HCT116 (cell line): Measurements from ENCODE around the gene E2F1. TPM values are rescaled to one million over a fixed set of nuclear protein-coding genes. Genes with fewer than 3 reads are reported as not detected.

Experiments
- ATAC-seq: fragments of 200-7000 bp; cut with Tn5 transposase; 2 replicates; pipeline ENCODE4 v1.9.1; 2020; ENCODE audit warnings: mild to moderate bottlenecking, moderate library complexity
- BruUV-seq: library from RNA; stranded (reverse); fragments of 400-500 nt; replicated peaks from 2 replicates; lab custom pipeline; 2021; lab: Mats Ljungman, UMichigan
- CTCF ChIA-PET: fragments of 300-600 bp; sonication (Branson Sonifier 250); formaldehyde crosslinking; loops from one replicate; lab custom pipeline; 2021; ENCODE audit warnings: antibody characterized with exemption; lab: Charles Lee
- POLR2A ChIA-PET: fragments of 300-600, 350-600 bp; sonication (Branson Sonifier 250); formaldehyde crosslinking; loops from one replicate; lab custom pipeline; 2021; ENCODE audit warnings: antibody characterized with exemption; lab: Charles Lee
- RAD21 ChIA-PET, 2 experiments: fragments of 300-600 bp; sonication (Branson Sonifier 250); formaldehyde crosslinking; loops; one replicate each; lab custom pipeline; 2023; ENCODE audit warnings: low total read pairs in 2 of 2; ENCODE audit not compliant: uncharacterized antibody in 2 of 2, unreplicated experiment in 2 of 2, low non-redundant PET in 1 of 2; lab: Charles Lee
- DNase-seq: peaks from one replicate; pipeline ENCODE4 v3.0.0-alpha.2; 2010; ENCODE audit warnings: low read depth, low spot score
- H2AFZ ChIP-seq: fragments of 200-600 bp; shearing (Covaris generic), sonication (generic); 2 replicates; pipeline ENCODE4 v1.6.1; 2017; ENCODE audit warnings: low read depth, mixed run types, mixed read lengths, antibody characterized with exemption, low read length; ENCODE audit not compliant: poor library complexity, severe bottlenecking
- H3K27ac ChIP-seq: 2 replicates; pipeline ENCODE4 v1.5.1; 2012; ENCODE audit warnings: low read depth, low read length
- H3K27me3 ChIP-seq: fragments of 200-600 bp; sonication (generic); 2 replicates; pipeline ENCODE4 v1.6.1; 2016; ENCODE audit warnings: mixed run types, low read length, mixed read lengths; ENCODE audit not compliant: insufficient read depth
- H3K36me3 ChIP-seq, 2 experiments: fragments of 200-500 bp in 1 of 2; fragments of 200-600 bp in 1 of 2; sonication (Bioruptor generic) in 1 of 2; sonication (generic) in 1 of 2; 2 replicates each; pipeline versions ENCODE4 v1.5.1 to v1.6.1; 2014 to 2016; ENCODE audit warnings: low read length in 2 of 2, inconsistent platforms in 1 of 2, mixed read lengths in 1 of 2, mixed run types in 1 of 2; ENCODE audit not compliant: insufficient read depth in 2 of 2, control insufficient read depth in 1 of 2
- H3K4me1 ChIP-seq, 2 experiments: fragments of 200-600 bp in 1 of 2; sonication (generic) in 1 of 2; 2 replicates each; pipeline versions ENCODE4 v1.5.1 to v1.6.1; 2012 to 2017; ENCODE audit warnings: low read length in 2 of 2, inconsistent platforms in 1 of 2, mild to moderate bottlenecking in 1 of 2, mixed read lengths in 1 of 2, mixed run types in 1 of 2, moderate library complexity in 1 of 2; ENCODE audit not compliant: insufficient read depth in 2 of 2, control insufficient read depth in 1 of 2
- H3K4me2 ChIP-seq: fragments of 200-600 bp; sonication (generic); 2 replicates; pipeline ENCODE4 v1.6.1; 2017; ENCODE audit warnings: mixed run types, low read length, mixed read lengths
- H3K4me3 ChIP-seq, 2 experiments: fragments of 200-600 bp in 1 of 2; sonication (generic) in 1 of 2; replicated peaks in 1 of 2; 2 replicates each; pipeline ENCODE4 v1.5.1; 2011 to 2016; ENCODE audit warnings: low read length in 2 of 2, control low read depth in 1 of 2, low read depth in 1 of 2, mild to moderate bottlenecking in 1 of 2, mixed read lengths in 1 of 2, mixed run types in 1 of 2
- H3K79me2 ChIP-seq: fragments of 200-600 bp; sonication (generic); 2 replicates; pipeline ENCODE4 v1.6.1; 2017; ENCODE audit warnings: mild to moderate bottlenecking, mixed run types, low read length, moderate library complexity, mixed read lengths; ENCODE audit not compliant: insufficient read depth
- H3K9ac ChIP-seq: fragments of 200-600 bp; sonication (generic); 2 replicates; pipeline ENCODE4 v1.6.1; 2016; ENCODE audit warnings: low read length, mixed read lengths
- H3K9me2 ChIP-seq: fragments of 200-600 bp; sonication (generic), shearing (Covaris generic); 2 replicates; pipeline ENCODE4 v1.6.1; 2017; ENCODE audit warnings: mixed run types, mild to moderate bottlenecking, moderate library complexity; ENCODE audit not compliant: insufficient read depth
- H3K9me3 ChIP-seq, 2 experiments: fragments of 200-500 bp in 1 of 2; fragments of 200-600 bp in 1 of 2; sonication (Bioruptor generic) in 1 of 2; sonication (generic) in 1 of 2; 2 replicates each; pipeline ENCODE4 v1.6.1; 2014 to 2017; ENCODE audit warnings: low read length in 2 of 2, mixed read lengths in 2 of 2, inconsistent platforms in 1 of 2, low read depth in 1 of 2, mild to moderate bottlenecking in 1 of 2, mixed run types in 1 of 2, moderate library complexity in 1 of 2; ENCODE audit not compliant: control insufficient read depth in 1 of 2, insufficient read depth in 1 of 2
- H4K20me1 ChIP-seq: fragments of 200-600 bp; sonication (generic), shearing (Covaris generic); 2 replicates; pipeline ENCODE4 v1.6.1; 2017; ENCODE audit warnings: mixed run types, mild to moderate bottlenecking, moderate library complexity; ENCODE audit not compliant: insufficient read depth
- ATF3 ChIP-seq: IDR thresholded peaks from 2 replicates; pipeline ENCODE4 v1.6.1; 2012
- CTCF ChIP-seq, 3 experiments: fragments of 200-600 bp in 1 of 3; sonication (generic) in 1 of 3; IDR thresholded peaks in 2 of 3; conservative IDR thresholded peaks in 1 of 3; 2 replicates each; pipeline ENCODE4 v1.5.1; 2012 to 2017; ENCODE audit warnings: low read depth in 2 of 3, low read length in 2 of 3, antibody characterized with exemption in 1 of 3, borderline replicate concordance in 1 of 3, control low read depth in 1 of 3, mild to moderate bottlenecking in 1 of 3, mixed read lengths in 1 of 3, mixed run types in 1 of 3, moderate library complexity in 1 of 3; ENCODE audit not compliant: insufficient read depth in 1 of 3
- POLR2AphosphoS5 ChIP-seq: IDR thresholded peaks from 2 replicates; pipeline ENCODE4 v1.6.1; 2011; ENCODE audit warnings: mild to moderate bottlenecking, low read depth, low read length, moderate library complexity
- SP1 ChIP-seq: IDR thresholded peaks from 2 replicates; pipeline ENCODE4 v1.6.1; 2012; ENCODE audit warnings: low read depth
- TCF7L2 ChIP-seq: IDR thresholded peaks from 2 replicates; pipeline ENCODE4 v1.7.0; 2011; ENCODE audit warnings: borderline replicate concordance, inconsistent platforms; ENCODE audit not compliant: insufficient read depth, insufficient read length; ENCODE audit errors: extremely low read depth
- ZBTB33 ChIP-seq: IDR thresholded peaks from 2 replicates; pipeline ENCODE4 v1.6.1; 2011; ENCODE audit warnings: mild to moderate bottlenecking, low read length, moderate library complexity; ENCODE audit not compliant: insufficient replicate concordance; ENCODE audit errors: extremely low read depth
- intact Hi-C: fragments of 100-400 bp; cut with micrococcal nuclease; formaldehyde crosslinking; loops from 2 replicates; pipeline ENCODE4 v1.10.0; 2022
- total RNA-seq: library from RNA; stranded (reverse); gene quantifications from one replicate; pipeline ENCODE4 v1.2.1, GENCODE V29; 2021; ENCODE audit not compliant: unreplicated experiment

E2F1 gene
- total RNA-seq, 1 experiment from 2014 or later: 30.9 TPM

- CTCF ChIA-PET: no interaction called here
- TF ChIP-seq ZBTB33: no peak
- no peak for TF ChIP-seq CTCF (IDR thresholded peaks at IDR 0.05 in 2 of 3, conservative IDR thresholded peaks at IDR 0.05 in 1 of 3; ENCODE audit: borderline replicate concordance in 1 of 3, insufficient read depth in 1 of 3, low read depth in 2 of 3, low read length in 2 of 3)
- TF ChIP-seq SP1: no peak
- no peak for TF ChIP-seq ATF3
- TF ChIP-seq POLR2AphosphoS5: no peak
- no peak for TF ChIP-seq TCF7L2
- BruUV-seq: no TSS peak
Observed at GRCh38 chr20:33694639-33695012, 8.4 kb upstream of the E2F1 start.

More at GRCh38 chr20:33694639-33695012, 8.4 kb upstream of the E2F1 start:
- no peaks in the 10 kb centered on the region for H3K27me3 ChIP-seq
- ChIA-PET RAD21 (no interaction called here), POLR2A (no interaction called here)
- no peak for ATAC-seq
- no peak for DNase-seq
- no peaks in the 10 kb centered on the region for H4K20me1 ChIP-seq
- intact Hi-C loops: no loop called here
- H3K4me1 ChIP-seq: peaks cover 2 to 6% of the 10 kb centered on the region in 2 experiments; a peak in 2 of 4 replicates
- H3K9me2 ChIP-seq: no peaks in the 10 kb centered on the region
- no peak overlapping the region for H3K27ac ChIP-seq
- no peak overlapping the region for H3K4me3 ChIP-seq
- H3K36me3 ChIP-seq: no peaks in the 10 kb centered on the region
- no peak overlapping the region for H2AFZ ChIP-seq
- H3K9me3 ChIP-seq: no peaks in the 10 kb centered on the region
- no peak overlapping the region for H3K9ac ChIP-seq
- no peaks in the 10 kb centered on the region for H3K79me2 ChIP-seq
- no peak overlapping the region for H3K4me2 ChIP-seq
